AG08396 (cell line): ENCODE measurements around the gene ANKRD55.
"Not testable (repeated sequence)": the region's sequence is repeated elsewhere in the genome, so short reads cannot be mapped to it uniquely, and the experiment has no call there.

Source experiments
- DNase-seq: peaks from one replicate; pipeline ENCODE4 v3.0.0; 2012; ENCODE audit warnings: low spot score, mixed read lengths

ANKRD55 gene

GRCh38 chr5:56144211-56144610 lies 88.9 kb downstream of the ANKRD55 start:
- DNase-seq, result no peak

GRCh38 chr5:56143373-56143714 lies 89.8 kb downstream of the ANKRD55 start:
- no peak for DNase-seq

GRCh38 chr5:56142614-56143372 lies 90.3 kb downstream of the ANKRD55 start:
- no peak for DNase-seq

GRCh38 chr5:56142233-56142613 lies 90.9 kb downstream of the ANKRD55 start:
- DNase-seq, result no peak

GRCh38 chr5:56140073-56140472 lies 93.1 kb downstream of the ANKRD55 start:
- no peak for DNase-seq

- DNase-seq, result no peak
Observed at GRCh38 chr5:56130664-56131063, 102.5 kb downstream of the ANKRD55 start.

GRCh38 chr5:56129288-56129687 lies 103.8 kb downstream of the ANKRD55 start:
- DNase-seq, result no peak

GRCh38 chr5:56128113-56128512 lies 105.0 kb downstream of the ANKRD55 start:
- DNase-seq, result no peak

- DNase-seq, result no peak
Observed at GRCh38 chr5:56126487-56127179, 106.5 kb downstream of the ANKRD55 start.

- peak; percentile 85 for DNase-seq
Observed at GRCh38 chr5:56123531-56124243, 109.4 kb downstream of the ANKRD55 start.

- not testable (repeated sequence) for DNase-seq
Observed at GRCh38 chr5:56122360-56122985, 110.7 kb downstream of the ANKRD55 start.

GRCh38 chr5:56119050-56119449 lies 114.1 kb downstream of the ANKRD55 start:
- no peak for DNase-seq

GRCh38 chr5:56116599-56117141 lies 116.5 kb downstream of the ANKRD55 start:
- DNase-seq, result no peak

- no peak for DNase-seq
Observed at GRCh38 chr5:56115589-56115988, 117.5 kb downstream of the ANKRD55 start.

GRCh38 chr5:56112526-56113121 lies 120.5 kb downstream of the ANKRD55 start:
- no peak for DNase-seq

GRCh38 chr5:56111404-56111781 lies 121.7 kb downstream of the ANKRD55 start:
- no peak for DNase-seq

GRCh38 chr5:56110646-56111403 lies 122.3 kb downstream of the ANKRD55 start:
- DNase-seq, result peak; percentile 17

- no peak for DNase-seq
Observed at GRCh38 chr5:56108246-56108645, 124.9 kb downstream of the ANKRD55 start.

GRCh38 chr5:56106837-56107236 lies 126.3 kb downstream of the ANKRD55 start:
- DNase-seq, result no peak

- DNase-seq, result no peak
Observed at GRCh38 chr5:56105511-56106291, 127.4 kb downstream of the ANKRD55 start.
